ENCODE results near the gene BUD23.
A peak's percentile ranks its signal among the peaks of the same experiment; 100 is the strongest.
"Not testable (repeated sequence)": the region's sequence is repeated elsewhere in the genome, so short reads cannot be mapped to it uniquely, and the experiment has no call there.

Gene BUD23

GRCh38 chr7:73701357-73701995 is 18.1 kb downstream of the BUD23 start:
- DNase-seq, result no peak

DNA sequence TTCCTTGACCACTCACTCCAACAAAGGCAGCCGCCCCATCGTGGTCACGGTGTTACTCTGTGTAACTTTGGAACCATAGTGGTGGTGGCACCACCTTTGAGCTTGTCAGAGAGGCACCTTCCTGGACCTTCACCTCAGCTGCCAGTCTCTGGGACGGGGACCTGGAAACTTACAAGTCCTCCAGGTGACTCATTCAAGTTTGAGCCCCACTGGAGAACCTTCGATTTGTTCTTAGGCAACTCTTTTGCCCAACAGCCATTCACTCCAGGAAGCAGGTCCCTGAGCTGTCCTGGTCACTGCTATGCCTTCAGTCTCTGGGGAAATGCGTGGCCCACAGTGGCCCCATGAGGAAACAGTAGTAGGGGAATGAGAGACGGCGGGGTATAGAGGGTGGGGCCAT is 18.8 kb downstream of the BUD23 start:
- no peak for DNase-seq

GRCh38 chr7:73702665-73703064 is 19.3 kb downstream of the BUD23 start:
- no peak for DNase-seq

DNA sequence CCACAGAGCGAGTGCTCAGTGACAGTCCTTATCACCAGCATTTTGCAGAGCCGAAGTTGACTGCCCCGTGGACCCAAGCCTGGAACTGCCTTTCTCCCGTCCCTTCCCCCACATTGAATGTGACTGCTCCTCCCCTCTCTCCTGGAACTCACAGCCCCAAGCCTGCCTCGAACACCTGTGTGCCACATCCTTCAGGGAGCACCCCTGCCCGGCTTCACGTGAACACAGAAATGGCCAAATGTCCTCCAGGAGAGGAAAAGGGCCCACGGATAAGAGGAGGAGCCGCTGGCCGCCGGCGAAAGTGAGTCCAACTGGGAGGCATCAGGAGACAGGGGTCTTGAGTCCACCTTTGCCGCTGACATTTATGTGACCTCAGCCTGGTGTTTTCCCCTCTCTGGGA is 19.8 kb downstream of the BUD23 start:
- no peak for DNase-seq

DNA sequence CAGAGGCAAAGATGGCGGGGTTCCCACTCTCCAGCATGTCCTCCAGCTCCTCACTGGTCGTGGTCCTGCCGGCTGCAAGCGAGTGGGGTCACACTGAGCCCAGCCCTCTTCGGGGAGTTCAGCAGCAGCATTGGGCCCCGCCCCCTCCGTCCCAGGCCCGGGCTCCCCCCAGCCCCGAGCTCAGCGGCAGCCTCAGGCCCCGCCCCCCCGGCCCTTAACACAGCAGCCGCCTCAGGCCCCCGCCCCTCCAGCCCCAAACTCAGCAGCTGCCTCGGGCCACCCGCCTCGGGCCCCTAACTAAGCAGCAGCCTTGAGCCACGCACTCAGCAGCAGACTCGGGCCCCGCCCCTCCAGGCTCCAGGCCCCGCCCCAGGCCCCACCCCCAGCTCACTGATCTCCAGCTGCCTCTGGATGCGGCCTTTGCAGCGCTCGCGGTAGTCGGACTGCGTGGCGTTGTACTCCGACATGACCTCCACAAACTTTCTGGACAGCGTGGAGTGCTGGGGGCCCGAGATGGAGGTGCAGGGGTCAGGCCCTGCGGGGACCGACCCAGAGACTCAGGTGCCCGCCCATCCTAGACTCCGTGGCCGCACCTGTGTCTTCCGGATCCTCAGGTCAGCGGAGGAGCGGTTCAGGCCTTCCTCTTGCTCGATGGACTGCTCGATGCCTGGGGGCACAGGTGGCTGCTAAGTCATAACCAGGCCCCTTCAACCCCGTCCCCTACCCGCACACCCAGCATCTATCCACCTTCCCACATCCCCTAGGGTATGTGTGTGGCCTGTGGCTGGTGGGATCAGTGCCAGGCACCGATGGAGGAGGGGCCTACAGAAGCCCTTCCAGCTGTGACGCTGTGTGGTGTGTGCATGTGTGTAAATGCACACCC is 20.6 kb downstream of the BUD23 start:
- peak; percentile 15 for DNase-seq

- no peak for DNase-seq
Measured at GRCh38 chr7:73704640-73705550, 21.5 kb downstream of the BUD23 start.

DNA sequence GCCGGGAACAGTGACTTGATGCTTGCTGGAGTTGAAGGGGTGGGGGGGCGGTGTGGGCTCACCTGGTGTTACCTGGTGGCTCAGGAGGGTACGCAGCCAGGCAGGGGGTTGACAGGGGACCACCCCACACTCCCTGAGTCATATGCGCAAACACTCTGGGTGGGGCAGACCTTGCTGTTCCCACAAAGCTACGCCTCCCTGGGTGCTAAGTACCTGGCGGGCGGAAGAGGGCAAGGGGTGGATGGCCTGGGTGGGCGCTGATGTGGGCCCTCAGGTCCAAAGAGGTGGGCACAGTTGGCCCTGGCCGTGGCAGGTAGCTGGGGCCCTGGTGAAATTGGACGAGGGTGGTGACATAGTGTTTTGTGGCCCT is 22.1 kb downstream of the BUD23 start:
- no peak for DNase-seq

DNA sequence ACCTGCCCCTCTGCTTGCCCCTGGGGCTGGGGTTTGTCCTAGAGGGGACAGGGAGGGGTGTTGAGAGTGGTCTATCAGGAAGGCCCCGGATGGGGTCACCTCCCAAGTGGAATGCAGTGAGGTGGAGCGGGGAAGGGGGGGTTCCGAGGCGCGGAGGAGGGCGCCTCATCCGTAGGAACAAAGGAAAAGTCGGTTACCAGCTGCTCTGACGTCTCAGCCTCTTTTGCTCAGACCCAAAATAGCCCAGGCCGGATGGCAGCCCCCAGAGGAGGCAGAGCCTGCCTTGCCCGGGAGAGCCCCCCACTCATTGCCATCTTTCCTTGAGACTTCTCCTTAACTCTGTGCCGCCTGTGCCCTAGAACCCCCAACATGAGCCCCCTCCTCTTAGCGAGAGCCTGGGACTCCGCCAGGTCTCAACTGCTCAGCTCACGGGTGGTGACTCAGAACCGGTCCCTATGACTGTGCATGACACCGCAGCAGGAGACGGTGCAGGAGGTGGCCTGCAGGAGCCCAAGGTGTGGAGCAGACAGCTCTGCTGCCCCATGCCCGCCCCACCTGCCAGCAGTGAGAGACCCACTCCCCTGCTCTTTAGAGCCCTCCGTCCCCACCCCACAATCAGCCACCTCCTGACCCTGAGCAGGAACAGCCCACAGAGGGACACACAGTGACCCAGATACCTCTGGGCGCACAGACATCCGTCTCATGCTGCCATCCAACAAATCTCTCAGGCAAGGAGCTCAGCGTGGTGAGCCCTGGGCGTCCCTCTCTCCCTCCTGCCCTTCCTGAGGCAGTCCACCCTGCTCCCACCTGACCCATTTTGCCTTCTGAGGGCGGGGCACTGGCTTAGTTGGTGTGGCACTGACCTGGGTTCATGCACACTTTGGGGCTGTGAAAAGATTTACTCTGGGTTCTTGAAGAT is 23.0 kb downstream of the BUD23 start:
- no peak for DNase-seq

DNA sequence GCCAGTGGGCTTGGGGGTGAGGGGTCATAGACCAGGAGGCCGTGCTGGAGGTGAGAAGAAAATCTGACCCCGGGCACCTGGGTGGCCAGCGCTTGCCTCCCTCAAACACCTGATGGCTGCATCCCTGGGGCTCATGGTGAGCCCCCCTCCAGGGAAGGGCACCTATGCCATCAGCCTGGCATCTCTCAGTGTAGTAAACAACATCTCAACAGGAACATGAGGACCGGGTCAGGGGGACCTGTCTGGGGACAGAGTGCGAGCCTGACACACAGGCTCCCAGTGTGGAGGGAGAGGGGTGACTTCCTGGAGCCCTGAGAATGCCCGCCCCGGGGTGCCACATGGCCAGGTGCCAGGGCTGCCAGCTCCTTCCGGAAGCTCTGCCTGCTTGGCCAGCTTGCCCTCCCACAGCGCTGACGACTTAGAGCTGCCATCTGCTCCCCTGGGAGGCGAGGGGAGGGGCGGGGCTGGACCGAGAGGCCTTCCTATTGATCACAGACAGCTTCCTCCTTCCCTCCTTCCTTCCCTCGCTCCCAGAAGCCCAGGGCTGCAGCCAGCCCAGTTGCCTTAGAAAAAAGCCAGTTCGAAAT is 23.7 kb downstream of the BUD23 start:
- DNase-seq, result no peak

DNA sequence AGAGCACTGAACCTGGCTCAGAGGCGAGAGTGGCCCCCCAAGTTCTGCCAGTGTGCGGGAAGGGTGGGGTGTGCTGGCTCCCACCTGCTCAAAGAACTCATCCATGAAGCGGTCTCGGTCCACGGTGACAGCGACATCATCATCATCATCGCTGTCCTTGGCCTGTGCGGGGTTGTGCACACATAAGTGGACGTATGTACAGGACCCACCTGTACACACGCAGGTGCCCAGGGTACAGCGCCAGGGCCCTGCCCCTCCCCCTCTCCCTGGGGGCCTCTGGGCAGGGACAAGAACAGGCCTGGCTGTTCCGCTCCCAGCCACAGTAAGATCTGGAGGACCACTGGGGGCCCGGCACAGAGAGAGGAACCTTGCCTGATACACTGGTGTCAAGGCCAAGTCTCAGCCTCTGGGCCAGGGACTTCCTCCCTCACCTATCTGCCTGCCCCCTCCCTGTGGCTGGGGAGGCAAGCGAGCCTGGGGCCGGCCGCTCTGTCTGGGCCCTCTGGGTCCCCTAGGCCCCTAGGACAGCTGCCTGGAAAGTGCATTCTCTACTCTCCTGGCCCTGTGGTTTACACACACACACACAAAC is 25.7 kb downstream of the BUD23 start:
- no peak for DNase-seq

GRCh38 chr7:73712773-73713172 is 29.4 kb downstream of the BUD23 start:
- no peak for DNase-seq

- DNase-seq, result not testable (repeated sequence)
Measured at GRCh38 chr7:73713319-73713718, 29.9 kb downstream of the BUD23 start.

DNA sequence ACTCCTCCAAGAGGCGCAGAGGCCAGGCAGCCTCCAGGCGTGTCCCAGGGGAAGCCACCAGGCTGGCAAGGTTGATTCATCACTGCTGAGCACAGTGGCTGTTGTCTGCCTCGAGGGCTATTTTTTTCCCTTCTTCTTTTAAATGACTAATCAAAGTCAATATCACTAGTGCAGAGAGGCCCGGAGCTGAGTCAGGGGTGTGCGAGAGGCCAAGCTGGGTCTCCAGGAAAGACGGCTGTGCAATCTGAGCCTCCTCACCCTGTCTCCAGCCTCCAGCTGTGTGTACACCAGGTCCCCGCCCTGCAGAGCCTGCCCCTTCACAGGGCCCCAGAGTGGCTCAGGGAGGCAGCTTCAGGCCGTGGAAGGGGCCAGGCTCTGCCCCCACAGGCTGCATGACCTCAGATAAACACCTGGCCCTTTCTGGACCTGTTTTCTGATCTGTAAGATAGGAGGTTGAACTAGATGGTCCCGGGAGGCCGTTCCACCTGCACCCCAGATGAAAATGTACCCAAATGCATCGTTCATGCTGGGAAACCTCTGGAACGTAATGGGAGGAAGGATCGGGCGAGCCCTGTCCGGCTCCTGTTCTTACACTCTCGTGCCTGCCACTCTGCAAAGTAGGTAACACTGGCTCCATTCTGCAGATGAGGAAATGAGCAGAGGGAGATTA is 32.4 kb downstream of the BUD23 start:
- DNase-seq, result no peak

DNA sequence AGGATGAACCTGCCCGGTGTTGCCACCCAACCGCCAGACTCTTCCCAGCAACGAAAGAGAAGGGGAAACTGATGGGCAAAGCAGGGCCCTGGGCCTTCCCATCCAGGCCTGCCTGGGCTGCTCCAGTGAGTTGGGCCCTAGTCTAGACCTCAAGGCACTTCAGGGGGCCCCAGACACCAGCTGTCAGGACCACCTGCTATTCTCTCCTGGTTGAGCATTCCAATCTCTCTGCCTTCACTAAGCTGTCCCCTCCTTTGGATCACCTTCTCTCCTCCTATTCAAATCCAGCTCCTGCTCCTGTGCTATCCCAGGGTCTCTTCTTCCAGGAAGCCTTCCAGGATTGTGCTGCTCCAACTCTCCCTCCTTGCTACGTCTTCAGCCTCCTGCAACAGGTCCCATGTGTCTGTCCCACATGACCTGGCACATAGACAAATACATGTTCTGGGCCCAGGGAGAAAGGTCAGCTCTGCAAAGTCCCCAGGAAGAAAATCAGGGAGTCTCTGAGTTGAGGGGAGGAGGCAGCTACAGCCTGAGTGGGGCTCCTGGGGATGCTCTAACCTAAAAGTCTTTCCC is 33.0 kb downstream of the BUD23 start:
- no peak for DNase-seq

DNA sequence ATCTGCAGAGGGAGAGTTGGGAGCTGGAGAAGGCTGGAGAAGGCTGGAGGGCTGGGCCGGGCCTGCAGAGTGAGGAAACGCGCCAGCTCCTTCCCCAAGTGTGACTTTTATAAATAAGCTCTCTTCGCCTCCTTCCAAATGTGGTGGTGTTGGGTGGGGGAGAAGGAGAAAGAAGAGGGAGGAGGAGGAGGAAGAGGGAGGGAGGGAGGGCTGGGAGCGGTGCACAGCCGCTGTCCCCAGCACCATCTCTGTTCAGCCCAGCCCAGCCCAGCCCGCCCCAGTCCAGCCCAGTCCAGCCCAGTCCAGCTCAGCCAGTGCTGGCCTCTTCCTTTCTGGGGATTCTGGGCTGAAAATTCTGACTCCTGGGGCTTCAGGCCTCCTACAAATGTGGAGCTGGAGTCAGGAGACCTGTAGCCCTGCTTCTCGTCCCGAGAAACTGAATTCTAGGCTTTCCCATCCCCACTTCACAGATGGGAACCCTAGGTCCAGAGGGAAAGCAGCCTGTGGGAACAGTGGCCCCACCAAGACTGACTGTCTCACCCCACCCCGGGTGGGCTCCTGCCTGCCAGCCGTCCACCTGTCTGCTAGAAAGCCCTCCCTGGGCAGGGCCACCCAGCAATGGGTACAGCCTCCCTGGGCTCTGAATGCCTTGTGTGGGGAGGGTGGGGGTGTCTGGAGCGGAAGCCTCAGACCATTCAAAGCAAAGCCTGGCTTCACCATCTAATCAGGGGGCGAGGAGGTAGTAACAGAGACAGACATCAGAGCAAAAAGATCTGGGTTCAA is 33.8 kb downstream of the BUD23 start:
- no peak for DNase-seq

DNA sequence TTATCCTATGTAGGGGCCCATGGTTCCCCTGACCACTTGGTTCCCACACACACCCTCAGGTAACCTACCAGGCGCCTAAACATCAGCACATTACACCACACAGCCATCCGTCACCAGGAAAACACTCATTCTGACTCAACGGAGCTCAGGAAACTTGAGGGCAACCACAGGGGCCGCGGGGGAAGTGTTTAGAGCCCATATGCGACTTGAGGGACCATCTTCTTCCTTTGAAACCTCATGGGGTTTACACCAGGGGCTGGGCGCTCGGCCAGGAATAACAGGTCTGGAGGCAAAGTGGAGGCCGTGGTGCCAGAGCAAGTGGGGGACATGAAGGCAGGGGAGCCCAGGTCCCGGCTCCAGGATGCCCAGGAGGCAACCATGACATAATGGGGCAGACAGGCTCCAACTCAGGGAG is 34.6 kb downstream of the BUD23 start:
- no peak for DNase-seq

DNA sequence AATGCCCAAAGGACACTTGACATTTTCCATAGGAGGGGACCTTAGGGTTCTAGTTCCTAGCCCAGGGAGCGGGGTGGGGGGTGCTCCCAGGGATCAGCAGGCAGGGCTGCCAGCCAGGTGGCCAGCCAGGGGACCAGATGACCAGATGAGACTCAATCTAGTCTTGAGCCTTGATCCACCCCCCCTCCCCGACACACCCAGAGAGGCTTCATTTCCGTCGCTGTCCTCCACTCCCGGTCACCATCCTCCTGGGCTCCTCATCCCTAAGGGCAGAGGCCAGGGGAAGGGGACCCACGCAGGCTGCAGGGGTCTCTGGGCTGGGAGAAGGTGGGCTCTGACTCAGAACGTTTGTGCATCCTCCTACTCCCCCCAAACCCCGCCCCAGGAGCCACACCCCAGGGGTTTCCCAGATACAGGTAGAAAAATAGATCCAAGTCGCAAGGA is 35.1 kb downstream of the BUD23 start:
- DNase-seq, result no peak

DNA sequence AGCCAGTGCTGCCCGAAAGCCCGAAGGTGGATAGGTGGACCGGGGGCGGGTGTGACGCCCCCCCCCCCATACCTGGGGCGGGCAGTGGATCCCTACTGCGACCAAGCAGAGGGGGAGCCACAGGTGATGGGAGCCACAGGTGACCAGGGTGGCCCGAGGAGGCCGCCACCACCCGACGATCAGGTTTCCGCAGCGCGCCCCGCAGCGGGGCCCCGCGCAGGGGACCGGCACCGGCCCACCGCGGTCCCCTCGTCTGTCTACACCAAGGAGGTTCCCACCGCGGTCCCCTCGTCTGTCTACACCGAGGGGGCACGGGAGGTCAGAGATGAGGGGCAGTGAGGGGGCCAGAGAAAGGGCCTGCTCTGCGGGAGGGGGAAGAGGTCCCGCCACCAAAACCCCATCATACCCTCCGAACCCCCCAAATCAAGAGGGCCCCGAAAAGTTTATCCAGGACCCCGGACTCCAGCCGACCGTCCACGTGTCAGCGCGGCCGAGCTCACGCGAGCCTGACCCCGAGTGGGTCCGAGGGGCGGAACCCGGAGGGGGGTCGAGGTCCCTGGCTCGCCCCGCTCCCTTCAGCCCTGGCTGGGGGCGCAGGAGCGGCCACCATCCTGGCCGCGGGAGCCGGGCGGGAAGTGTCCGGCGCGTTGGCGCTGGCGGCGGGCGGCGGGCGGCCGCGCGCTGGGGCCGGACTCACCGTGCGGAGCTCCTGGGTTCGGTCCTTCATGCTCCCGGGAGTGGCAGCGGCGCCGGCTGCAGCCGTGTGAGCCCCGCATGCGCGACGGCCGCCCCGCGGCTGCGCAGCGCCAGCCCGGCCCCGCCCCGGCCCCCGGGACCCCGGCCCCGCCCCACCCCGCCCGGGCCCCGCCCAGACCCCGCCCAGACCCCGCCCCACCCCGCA is 35.8 kb downstream of the BUD23 start, which contains the start of gene STX1A:
TSS of gene STX1A (minus strand) at position 765 of the 901 bp plus-strand sequence. CDS start at position 727, 38 bp downstream.
- DNase-seq, result peak; percentile 46

All from midbrain (tissue), 1 donor.